HEK293T (cell line): Measurements from ENCODE around the gene SH3BGRL.

Experiments used
- FOXA1 ChIP-seq: fragments of 450-650 bp; IDR thresholded peaks from 2 replicates; pipeline ENCODE4 v1.6.1; 2016; ENCODE audit warnings: mild to moderate bottlenecking
- HDGF ChIP-seq: fragments of 450-650 bp; IDR thresholded peaks from 2 replicates; pipeline ENCODE4 v1.6.1; 2017; ENCODE audit warnings: antibody characterized with exemption, borderline replicate concordance
- L3MBTL2 ChIP-seq: fragments of 450-650 bp; conservative IDR thresholded peaks from 2 replicates; pipeline ENCODE4 v1.6.1; 2016; ENCODE audit warnings: mild to moderate bottlenecking
- LEF1 ChIP-seq: fragments of 450-650 bp; IDR thresholded peaks from 2 replicates; pipeline ENCODE4 v1.6.1; 2017; ENCODE audit warnings: mild to moderate bottlenecking, borderline replicate concordance
- SP1 ChIP-seq: fragments of 450-650 bp; IDR thresholded peaks from 2 replicates; pipeline ENCODE4 v1.6.1; 2017
- SUZ12 ChIP-seq: fragments of 450-650 bp; IDR thresholded peaks from 2 replicates; pipeline ENCODE4 v1.6.1; 2016; ENCODE audit warnings: mild to moderate bottlenecking
- TARDBP ChIP-seq: fragments of 450-650 bp; IDR thresholded peaks from 2 replicates; pipeline ENCODE4 v1.6.1; 2016
- ZNF384 ChIP-seq: fragments of 450-650 bp; IDR thresholded peaks from 2 replicates; pipeline ENCODE4 v1.6.1; 2016
- TF ChIP-seq, protein P1 (sequence below): fragments of 450-650 bp; IDR thresholded peaks from 2 replicates; pipeline ENCODE4 v1.6.1; 2016

DNA sequence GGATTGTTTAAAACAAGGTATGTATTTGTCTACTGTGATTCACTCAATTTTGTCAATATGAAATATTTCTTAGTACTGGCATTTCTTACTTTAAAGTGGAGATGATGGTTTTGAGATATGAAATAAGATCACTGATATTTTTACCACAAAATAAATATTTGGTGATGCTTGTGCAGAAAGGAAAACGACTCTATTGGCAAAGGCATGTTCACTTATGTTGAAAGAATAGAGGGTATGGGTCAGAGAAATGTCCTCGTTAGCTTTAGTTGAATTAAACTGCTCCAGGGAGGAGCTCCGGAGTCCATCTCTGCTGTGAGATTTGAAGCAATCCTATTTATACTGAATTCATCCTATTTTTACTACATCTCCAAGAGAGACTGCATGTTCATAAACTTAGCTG is 84.2 kb downstream of the SH3BGRL start:
- TF ChIP-seq SUZ12, result no peak
- TF ChIP-seq ZNF384, result no peak
- TF ChIP-seq SP1, result no peak
- TF ChIP-seq TARDBP, result no peak
- no peak for TF ChIP-seq FOXA1
- TF ChIP-seq LEF1, result no peak
- TF ChIP-seq, protein P1, sequence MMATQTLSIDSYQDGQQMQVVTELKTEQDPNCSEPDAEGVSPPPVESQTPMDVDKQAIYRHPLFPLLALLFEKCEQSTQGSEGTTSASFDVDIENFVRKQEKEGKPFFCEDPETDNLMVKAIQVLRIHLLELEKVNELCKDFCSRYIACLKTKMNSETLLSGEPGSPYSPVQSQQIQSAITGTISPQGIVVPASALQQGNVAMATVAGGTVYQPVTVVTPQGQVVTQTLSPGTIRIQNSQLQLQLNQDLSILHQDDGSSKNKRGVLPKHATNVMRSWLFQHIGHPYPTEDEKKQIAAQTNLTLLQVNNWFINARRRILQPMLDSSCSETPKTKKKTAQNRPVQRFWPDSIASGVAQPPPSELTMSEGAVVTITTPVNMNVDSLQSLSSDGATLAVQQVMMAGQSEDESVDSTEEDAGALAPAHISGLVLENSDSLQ, result no peak
- TF ChIP-seq HDGF, result no peak
- TF ChIP-seq L3MBTL2, result no peak
